ENCODE data around the gene CPNE1. TPM values are rescaled to one million over a fixed set of nuclear protein-coding genes. Genes with fewer than 3 reads are reported as not detected.
"Not testable (repeated sequence)": the region's sequence is repeated elsewhere in the genome, so short reads cannot be mapped to it uniquely, and the experiment has no call there.

CPNE1 gene
- total and polyA plus RNA-seq, 2 of the 8 experiments (the other 6 are each of a cell fraction or from before 2014, with no cell fraction given), result 294 to 346 TPM

GRCh38 chr20:35685368-35685767, 20.7 kb upstream of the CPNE1 start:
- CTCF ChIA-PET (ENCODE audit: partially characterized antibody), result interaction anchor here (1.1 to 1.4 kb wide), 3 partner anchors 9 to 121 kb away, joined by 3 to 5 read pairs (median 5); no protein-coding TSS in a partner anchor
- not testable (repeated sequence) for H2BK20ac ChIP-seq (ENCODE audit: low read length); H3K79me2 ChIP-seq (ENCODE audit: control insufficient read depth in 1 of 2, insufficient read depth in 2 of 2, low read length in 2 of 2); H3K9me3 ChIP-seq (ENCODE audit: insufficient read depth in 2 of 2, low read depth in 1 of 2, low read length in 1 of 2); H4K5ac ChIP-seq (ENCODE audit: insufficient read length, low read depth, low read length); H3K27me3 ChIP-seq (replicated peaks in 1 of 4; ENCODE audit: control insufficient read depth in 3 of 4, extremely low read depth in 1 of 4, insufficient read depth in 3 of 4, low read length in 3 of 4); H3K18ac ChIP-seq (ENCODE audit: extremely low read depth, low read length); H2BK5ac ChIP-seq (ENCODE audit: low read depth, low read length); H3K23me2 ChIP-seq (ENCODE audit: low read depth, low read length); H3K23ac ChIP-seq (ENCODE audit: insufficient read length); FAIRE-seq; DNase-seq (ENCODE audit: low read depth in 1 of 2, low spot score in 2 of 2); H3K4me1 ChIP-seq (replicated peaks in 1 of 4; ENCODE audit: control insufficient read depth in 3 of 4, insufficient read depth in 4 of 4, low read length in 3 of 4); H3K79me1 ChIP-seq (ENCODE audit: low read depth, low read length); H4K20me1 ChIP-seq (replicated peaks in 1 of 2; ENCODE audit: control insufficient read depth in 1 of 2, insufficient read depth in 2 of 2, low read length in 2 of 2); H2BK15ac ChIP-seq (ENCODE audit: low read length); H3K14ac ChIP-seq (ENCODE audit: insufficient read length); H3K27ac ChIP-seq (ENCODE audit: low read depth, low read length); H3K9ac ChIP-seq (replicated peaks in 1 of 4; ENCODE audit: extremely low read depth in 1 of 4, low read depth in 3 of 4, low read length in 3 of 4); H2AFZ ChIP-seq (ENCODE audit: low read length); H2AK5ac ChIP-seq (ENCODE audit: low read depth, low read length); H3K4me2 ChIP-seq (ENCODE audit: insufficient read depth in 1 of 2, low read depth in 2 of 2, low read length in 2 of 2); H3K4ac ChIP-seq (replicated peaks; ENCODE audit: insufficient read length, low read depth, low read length); H2BK120ac ChIP-seq (replicated peaks; ENCODE audit: low read depth, low read length); H3K56ac ChIP-seq (replicated peaks; ENCODE audit: insufficient read length, low read depth, low read length); H4K8ac ChIP-seq (ENCODE audit: extremely low read depth, insufficient read depth, low read length); H2BK12ac ChIP-seq (ENCODE audit: low read depth, low read length); H4K91ac ChIP-seq (replicated peaks; ENCODE audit: insufficient read length, low read length); H3K4me3 ChIP-seq (ENCODE audit: extremely low read depth in 1 of 4, insufficient read depth in 2 of 4, low read depth in 3 of 4, low read length in 4 of 4)
- POLR2A ChIA-PET (ENCODE audit: partially characterized antibody), result interaction anchor here (0.8 to 2.4 kb wide), 4 partner anchors 14 to 57 kb away, joined by 3 to 9 read pairs (median 4); no protein-coding TSS in a partner anchor
- 100% methylated on average over 9 of the region's 9 CpGs; no CpG with 5 or more reads in 1 of the 2 experiments for WGBS, 2 experiments (ENCODE audit: extremely low coverage in 1 of 2, insufficient coverage in 1 of 2, insufficient read length in 1 of 2, insufficient replicate concordance in 2 of 2, low coverage in 1 of 2, low lambda C conversion rate in 2 of 2, missing lambda C conversion rate in 1 of 2)
- H3K36me3 ChIP-seq (ENCODE audit: control insufficient read depth in 2 of 4, insufficient read depth in 4 of 4, low read length in 3 of 4), result peaks cover 0 to 22% (median 6%) of the 10 kb centered on the region in 4 experiments; a peak in 3 of 8 replicates
